ENCODE results near the gene CRMP1.

Gene CRMP1

GRCh38 chr4:5802565-5802964 is 90.3 kb downstream of the CRMP1 start:
- TF ChIP-seq POLR2A (IDR thresholded peaks at IDR 0.05; ENCODE audit: low read length) = no peak
- no peak for TF ChIP-seq GATA1 (IDR thresholded peaks at IDR 0.05; ENCODE audit: low read depth, low read length)
- DNase-seq = no peak

GRCh38 chr4:5801696-5802095 is 91.2 kb downstream of the CRMP1 start:
- TF ChIP-seq GATA1 (IDR thresholded peaks at IDR 0.05; ENCODE audit: low read depth, low read length) = no peak
- TF ChIP-seq POLR2A (IDR thresholded peaks at IDR 0.05; ENCODE audit: low read length) = no peak
- no peak for DNase-seq

- TF ChIP-seq GATA1 (IDR thresholded peaks at IDR 0.05; ENCODE audit: low read depth, low read length) = no peak
- TF ChIP-seq POLR2A (IDR thresholded peaks at IDR 0.05; ENCODE audit: low read length) = no peak
- no peak for DNase-seq
Observed at GRCh38 chr4:5800496-5800895, 92.4 kb downstream of the CRMP1 start.

GRCh38 chr4:5799406-5799805 is 93.5 kb downstream of the CRMP1 start:
- no peak for TF ChIP-seq POLR2A (IDR thresholded peaks at IDR 0.05; ENCODE audit: low read length)
- no peak for TF ChIP-seq GATA1 (IDR thresholded peaks at IDR 0.05; ENCODE audit: low read depth, low read length)
- no peak for DNase-seq

- no peak for TF ChIP-seq GATA1 (IDR thresholded peaks at IDR 0.05; ENCODE audit: low read depth, low read length)
- TF ChIP-seq POLR2A (IDR thresholded peaks at IDR 0.05; ENCODE audit: low read length) = no peak
- DNase-seq = no peak
Observed at GRCh38 chr4:5798946-5799345, 93.9 kb downstream of the CRMP1 start.

- TF ChIP-seq GATA1 (IDR thresholded peaks at IDR 0.05; ENCODE audit: low read depth, low read length) (no peak), POLR2A (IDR thresholded peaks at IDR 0.05; ENCODE audit: low read length) (no peak)
- DNase-seq = no peak
Observed at GRCh38 chr4:5798462-5798861, 94.4 kb downstream of the CRMP1 start.

GRCh38 chr4:5797866-5798265 is 95.0 kb downstream of the CRMP1 start:
- TF ChIP-seq POLR2A (IDR thresholded peaks at IDR 0.05; ENCODE audit: low read length) = no peak
- no peak for TF ChIP-seq GATA1 (IDR thresholded peaks at IDR 0.05; ENCODE audit: low read depth, low read length)
- DNase-seq = no peak

GRCh38 chr4:5796976-5797375 is 95.9 kb downstream of the CRMP1 start:
- TF ChIP-seq POLR2A (IDR thresholded peaks at IDR 0.05; ENCODE audit: low read length) = no peak
- no peak for TF ChIP-seq GATA1 (IDR thresholded peaks at IDR 0.05; ENCODE audit: low read depth, low read length)
- DNase-seq = no peak

GRCh38 chr4:5795580-5795979 is 97.3 kb downstream of the CRMP1 start:
- no peak for DNase-seq
- TF ChIP-seq GATA1 (IDR thresholded peaks at IDR 0.05; ENCODE audit: low read depth, low read length) (no peak), POLR2A (IDR thresholded peaks at IDR 0.05; ENCODE audit: low read length) (no peak)

- TF ChIP-seq POLR2A (IDR thresholded peaks at IDR 0.05; ENCODE audit: low read length) (no peak), GATA1 (IDR thresholded peaks at IDR 0.05; ENCODE audit: low read depth, low read length) (no peak)
- DNase-seq = no peak
Observed at GRCh38 chr4:5793514-5793913, 99.4 kb downstream of the CRMP1 start.

- TF ChIP-seq POLR2A (IDR thresholded peaks at IDR 0.05; ENCODE audit: low read length) (no peak), GATA1 (IDR thresholded peaks at IDR 0.05; ENCODE audit: low read depth, low read length) (no peak)
- DNase-seq = no peak
Observed at GRCh38 chr4:5791654-5792053, 101.2 kb downstream of the CRMP1 start.

- no peak for TF ChIP-seq POLR2A (IDR thresholded peaks at IDR 0.05; ENCODE audit: low read length)
- no peak for TF ChIP-seq GATA1 (IDR thresholded peaks at IDR 0.05; ENCODE audit: low read depth, low read length)
- no peak for DNase-seq
Observed at GRCh38 chr4:5790546-5790857, 102.4 kb downstream of the CRMP1 start.

GRCh38 chr4:5789141-5789540 is 103.7 kb downstream of the CRMP1 start:
- no peak for DNase-seq
- TF ChIP-seq POLR2A (IDR thresholded peaks at IDR 0.05; ENCODE audit: low read length) = no peak

GRCh38 chr4:5788144-5788543 is 104.7 kb downstream of the CRMP1 start:
- DNase-seq = no peak
- TF ChIP-seq POLR2A (IDR thresholded peaks at IDR 0.05; ENCODE audit: low read length) = no peak
- TF ChIP-seq GATA1 (IDR thresholded peaks at IDR 0.05; ENCODE audit: low read depth, low read length) = no peak

GRCh38 chr4:5787311-5787710 is 105.6 kb downstream of the CRMP1 start:
- TF ChIP-seq POLR2A (IDR thresholded peaks at IDR 0.05; ENCODE audit: low read length) (no peak), GATA1 (IDR thresholded peaks at IDR 0.05; ENCODE audit: low read depth, low read length) (no peak)
- no peak for DNase-seq

All from erythroblast (primary cell).